ENCODE data around the gene FBRSL1.

- TF ChIP-seq EZH2 (IDR thresholded peaks at IDR 0.05; ENCODE audit: borderline replicate concordance, low read length) (no peak), CTCF (conservative IDR thresholded peaks at IDR 0.05 in 1 of 2, IDR thresholded peaks at IDR 0.05 in 1 of 2; ENCODE audit: extremely low read depth in 1 of 2, insufficient read depth in 1 of 2, low read depth in 1 of 2, low read length in 2 of 2) (no peak)
Measured at GRCh38 chr12:132514838-132515237, 24.9 kb downstream of the FBRSL1 start.

All from mammary epithelial cell (primary cell).